ENCODE measurements around the gene DPPA5.
A peak's percentile ranks its signal among the peaks of the same experiment; 100 is the strongest.

DPPA5 gene

GRCh38 chr6:73388800-73389512, 34.9 kb upstream of the DPPA5 start:
- peak; percentile 32; the same call in 1 of the 2 replicates for TF ChIP-seq CTCF (IDR thresholded peaks at IDR 0.05)

- TF ChIP-seq CTCF (IDR thresholded peaks at IDR 0.05), result no peak
Measured at GRCh38 chr6:73388433-73388799, 34.3 kb upstream of the DPPA5 start.

- no peak for TF ChIP-seq CTCF (IDR thresholded peaks at IDR 0.05)
Measured at GRCh38 chr6:73382462-73383113, 28.5 kb upstream of the DPPA5 start.

GRCh38 chr6:73377225-73377624, 23.1 kb upstream of the DPPA5 start:
- no peak for TF ChIP-seq CTCF (IDR thresholded peaks at IDR 0.05)

- TF ChIP-seq CTCF (IDR thresholded peaks at IDR 0.05), result no peak
Measured at GRCh38 chr6:73375216-73375615, 21.1 kb upstream of the DPPA5 start.

GRCh38 chr6:73372516-73372915, 18.4 kb upstream of the DPPA5 start:
- TF ChIP-seq CTCF (IDR thresholded peaks at IDR 0.05), result no peak

GRCh38 chr6:73371984-73372383, 17.9 kb upstream of the DPPA5 start:
- TF ChIP-seq CTCF (IDR thresholded peaks at IDR 0.05), result no peak

Data from LNCAP (cell line).